ENCODE data around the gene CTNNA2. TPM values are rescaled to one million over a fixed set of nuclear protein-coding genes. Genes with fewer than 3 reads are reported as not detected.

The CTNNA2 gene
- total and polyA plus RNA-seq, 9 of the 15 experiments (the other 6 are each of a cell fraction or from before 2014, with no cell fraction given) = 0.03 to 0.40 (median 0.15) TPM

DNA sequence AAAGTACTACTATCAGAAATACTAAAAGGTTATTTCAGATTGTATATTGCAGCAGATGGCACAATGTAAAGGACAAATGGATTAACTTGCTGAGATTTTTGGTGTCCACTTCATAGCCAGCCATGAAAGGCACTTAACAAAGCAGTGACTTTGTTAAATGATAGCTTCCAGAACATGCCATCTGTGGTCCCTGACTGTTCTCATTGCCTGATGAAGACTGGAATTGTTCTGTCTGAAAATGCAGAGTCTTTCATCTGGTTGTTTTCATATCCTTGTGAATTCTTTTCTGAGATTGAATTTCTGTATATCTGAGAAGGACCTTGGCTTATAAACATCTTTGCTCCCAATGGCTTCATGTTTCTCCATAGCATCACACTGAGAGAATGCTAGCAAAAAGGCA lies 836.1 kb downstream of the CTNNA2 start (continued):
- TF ChIP-seq, protein P1, sequence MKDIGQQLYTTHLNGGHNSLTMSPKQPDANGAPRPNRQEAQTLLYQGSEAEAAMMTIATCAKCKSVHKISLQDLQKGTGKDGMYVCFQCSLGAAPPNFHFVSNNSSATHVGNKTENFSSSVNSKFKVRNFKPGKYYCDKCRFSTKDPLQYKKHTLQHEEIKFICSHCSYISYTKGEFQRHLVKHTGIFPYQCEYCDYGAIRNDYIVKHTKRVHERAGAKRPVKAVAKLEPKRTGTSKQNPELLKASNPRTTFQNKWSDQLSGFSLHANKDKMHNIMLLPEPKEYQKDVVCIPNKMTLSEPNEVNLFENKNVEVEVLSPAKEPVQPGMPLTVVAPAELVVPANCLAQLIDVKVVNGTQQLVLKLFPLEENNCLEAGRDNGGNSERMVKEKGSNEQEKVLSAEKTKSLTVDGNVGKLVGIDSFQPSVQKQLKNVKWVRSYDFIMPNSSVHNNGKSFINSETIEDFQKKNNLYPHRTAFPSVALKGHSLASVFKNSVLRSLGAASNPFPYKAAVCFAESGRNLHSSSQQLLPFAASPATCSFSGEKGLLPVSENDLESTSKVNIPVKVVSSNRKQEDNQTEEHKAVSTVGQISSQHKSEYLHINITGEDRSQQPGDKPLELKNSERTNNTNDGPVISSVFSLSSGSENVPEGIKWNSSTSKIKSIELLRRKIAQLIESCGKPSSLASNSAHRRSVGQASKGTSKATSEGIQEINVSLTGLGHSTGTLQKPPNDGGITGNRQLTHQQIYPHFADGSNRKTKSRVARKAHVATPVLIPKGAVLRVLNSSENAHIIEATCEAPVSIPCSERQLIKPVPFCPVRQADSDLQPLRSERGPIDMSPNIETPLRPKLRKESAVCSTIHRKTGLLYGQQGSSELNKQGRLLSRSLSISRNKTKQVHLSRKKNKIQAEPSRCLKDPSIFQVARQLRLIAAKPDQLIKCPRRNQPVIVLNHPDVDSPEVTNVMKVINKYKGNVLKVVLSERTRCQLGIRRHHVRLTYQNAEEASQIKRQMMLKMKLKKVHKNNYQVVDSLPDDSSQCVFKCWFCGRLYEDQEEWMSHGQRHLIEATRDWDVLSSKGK (CRISPR knock-in tag; IDR thresholded peaks at IDR 0.05) = no peak

- Histone ChIP-seq H3K4me2 (ENCODE audit: insufficient read depth, low read length) (no peak overlapping the region), H3K27me3 (ENCODE audit: control insufficient read depth in 2 of 2, insufficient read depth in 2 of 2, low read length in 2 of 2) (no peaks in the 10 kb centered on the region), H3K4me1 (replicated peaks in 1 of 2; ENCODE audit: control insufficient read depth in 2 of 2, insufficient read depth in 2 of 2, low read length in 2 of 2) (peaks cover 0 to 3% of the 10 kb centered on the region in 2 experiments; a peak in 2 of 5 replicates), H3K79me2 (ENCODE audit: control insufficient read depth, insufficient read depth, low read length) (no peaks in the 10 kb centered on the region), H2AFZ (ENCODE audit: low read depth, low read length) (no peak overlapping the region), H3K9ac (ENCODE audit: insufficient read depth in 1 of 2, low read depth in 2 of 2, low read length in 2 of 2) (no peak overlapping the region), H3K9me3 (replicated peaks; ENCODE audit: control insufficient read depth, insufficient read depth, low read depth, low read length) (no peaks in the 10 kb centered on the region), H3K36me3 (ENCODE audit: control insufficient read depth, insufficient read depth, low read length) (no peaks in the 10 kb centered on the region), H3K9me1 (ENCODE audit: control insufficient read depth, insufficient read depth, low read length) (no peaks in the 10 kb centered on the region), H4K20me1 (replicated peaks; ENCODE audit: control insufficient read depth, insufficient read depth, low read length) (no peaks in the 10 kb centered on the region), H3K4me3 (no peak overlapping the region), H3K27ac (ENCODE audit: extremely low read depth, low read depth, low read length) (no peak overlapping the region)
- in situ Hi-C loops (cut with MboI) = no loop called here
- intact Hi-C loops (cut with micrococcal nuclease) = no loop called here
- CTCF ChIA-PET (ENCODE audit: low intra/inter-chr PET ratio) = no interaction called here
- 20% methylated on average over 3 of the region's 3 CpGs for WGBS (ENCODE audit: insufficient coverage, low coverage, missing lambda C conversion rate)
- no TSS peak for BruUV-seq (replicated peaks)
- ATAC-seq = no peak
- POLR2A ChIA-PET = no interaction called here
- FAIRE-seq = no peak
- DNase-seq (ENCODE audit: extremely low read depth in 1 of 4, low spot score in 3 of 4) = no peak
- TF ChIP-seq MYC (IDR thresholded peaks at IDR 0.05; ENCODE audit: low read depth, low read length) (no peak), MYC (CRISPR knock-in tag; IDR thresholded peaks at IDR 0.05; ENCODE audit: borderline replicate concordance, low read depth) (no peak), YY1 (IDR thresholded peaks at IDR 0.05; ENCODE audit: borderline replicate concordance in 1 of 3, control insufficient read depth in 1 of 3, extremely low read depth in 1 of 3, insufficient read depth in 3 of 3, insufficient read length in 1 of 3, insufficient replicate concordance in 2 of 3, low read depth in 1 of 3, low read length in 2 of 3) (no peak), ZNF140 (CRISPR knock-in tag; IDR thresholded peaks at IDR 0.05) (no peak), ZNF707 (CRISPR knock-in tag; conservative IDR thresholded peaks at IDR 0.05) (no peak), HMGXB4 (CRISPR knock-in tag; IDR thresholded peaks at IDR 0.05) (no peak), PURB (CRISPR knock-in tag; IDR thresholded peaks at IDR 0.05; ENCODE audit: low read depth) (no peak), NONO (IDR thresholded peaks at IDR 0.05; ENCODE audit: low read depth in 2 of 2, low read length in 1 of 2) (no peak), MTA2 (IDR thresholded peaks at IDR 0.05; ENCODE audit: low read depth) (no peak), ELF1 (tag; IDR thresholded peaks at IDR 0.05) (no peak), ELF2 (CRISPR knock-in tag; IDR thresholded peaks at IDR 0.05) (no peak), ZNF436 (CRISPR knock-in tag; IDR thresholded peaks at IDR 0.05) (no peak)
- TF ChIP-seq, protein P2, sequence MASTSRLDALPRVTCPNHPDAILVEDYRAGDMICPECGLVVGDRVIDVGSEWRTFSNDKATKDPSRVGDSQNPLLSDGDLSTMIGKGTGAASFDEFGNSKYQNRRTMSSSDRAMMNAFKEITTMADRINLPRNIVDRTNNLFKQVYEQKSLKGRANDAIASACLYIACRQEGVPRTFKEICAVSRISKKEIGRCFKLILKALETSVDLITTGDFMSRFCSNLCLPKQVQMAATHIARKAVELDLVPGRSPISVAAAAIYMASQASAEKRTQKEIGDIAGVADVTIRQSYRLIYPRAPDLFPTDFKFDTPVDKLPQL (IDR thresholded peaks at IDR 0.05; ENCODE audit: extremely low read depth, insufficient read length) = no peak
Measured at GRCh38 chr2:80351231-80351630, 838.4 kb downstream of the CTNNA2 start.

Data from K562 (cell line).